Hematopoietic multipotent progenitor cell treated with erythropoietin and hydrocortisone succinate and interleukin-3 and kit ligand, for 15 days (in vitro differentiated cells): ENCODE data around the gene SPDYE6.
"Not testable (repeated sequence)": the region's sequence is repeated elsewhere in the genome, so short reads cannot be mapped to it uniquely, and the experiment has no call there.

Experiments
- DNase-seq: peaks from one replicate; pipeline ENCODE4 v3.0.0-alpha.2; 2015; ENCODE audit warnings: low spot score

Gene SPDYE6

GRCh38 chr7:102363549-102364393, 7.5 kb upstream of the SPDYE6 start:
- DNase-seq: peak; percentile 93

- DNase-seq: not testable (repeated sequence)
These were observed 9.3 kb downstream of the SPDYE6 start for GRCh38 chr7:102346983-102347382.

- not testable (repeated sequence) for DNase-seq
These were observed 15.5 kb downstream of the SPDYE6 start for GRCh38 chr7:102340599-102341368.

- not testable (repeated sequence) for DNase-seq
These were observed 18.8 kb downstream of the SPDYE6 start for GRCh38 chr7:102337420-102337819.

- not testable (repeated sequence) for DNase-seq
These were observed 19.2 kb downstream of the SPDYE6 start for GRCh38 chr7:102337002-102337401.

- not testable (repeated sequence) for DNase-seq
These were observed 20.7 kb downstream of the SPDYE6 start for GRCh38 chr7:102335574-102335973.

- DNase-seq: not testable (repeated sequence)
These were observed 25.4 kb downstream of the SPDYE6 start for GRCh38 chr7:102330666-102331460.

- DNase-seq: not testable (repeated sequence)
These were observed 26.9 kb downstream of the SPDYE6 start for GRCh38 chr7:102329366-102329765.

GRCh38 chr7:102328863-102329262, 27.4 kb downstream of the SPDYE6 start:
- DNase-seq: not testable (repeated sequence)

GRCh38 chr7:102327183-102327582, 29.1 kb downstream of the SPDYE6 start:
- DNase-seq: not testable (repeated sequence)

GRCh38 chr7:102326157-102326889, 29.9 kb downstream of the SPDYE6 start:
- no peak for DNase-seq

GRCh38 chr7:102325106-102325505, 31.1 kb downstream of the SPDYE6 start:
- not testable (repeated sequence) for DNase-seq

- no peak for DNase-seq
These were observed 32.4 kb downstream of the SPDYE6 start for GRCh38 chr7:102323914-102324195.

GRCh38 chr7:102322202-102322715, 34.0 kb downstream of the SPDYE6 start:
- no peak for DNase-seq

GRCh38 chr7:102321351-102322201, 34.7 kb downstream of the SPDYE6 start:
- no peak for DNase-seq

- no peak for DNase-seq
These were observed 35.5 kb downstream of the SPDYE6 start for GRCh38 chr7:102320601-102321350.

GRCh38 chr7:102320181-102320580, 36.1 kb downstream of the SPDYE6 start:
- DNase-seq: no peak

- DNase-seq: no peak
These were observed 36.6 kb downstream of the SPDYE6 start for GRCh38 chr7:102319671-102320070.

GRCh38 chr7:102318482-102318971, 37.7 kb downstream of the SPDYE6 start:
- DNase-seq: no peak
